ENCODE data around the gene MTA3. TPM values are rescaled to one million over a fixed set of nuclear protein-coding genes. Genes with fewer than 3 reads are reported as not detected.

Gene MTA3
- polyA plus RNA-seq, 1 donor, result 90.6 TPM

DNA sequence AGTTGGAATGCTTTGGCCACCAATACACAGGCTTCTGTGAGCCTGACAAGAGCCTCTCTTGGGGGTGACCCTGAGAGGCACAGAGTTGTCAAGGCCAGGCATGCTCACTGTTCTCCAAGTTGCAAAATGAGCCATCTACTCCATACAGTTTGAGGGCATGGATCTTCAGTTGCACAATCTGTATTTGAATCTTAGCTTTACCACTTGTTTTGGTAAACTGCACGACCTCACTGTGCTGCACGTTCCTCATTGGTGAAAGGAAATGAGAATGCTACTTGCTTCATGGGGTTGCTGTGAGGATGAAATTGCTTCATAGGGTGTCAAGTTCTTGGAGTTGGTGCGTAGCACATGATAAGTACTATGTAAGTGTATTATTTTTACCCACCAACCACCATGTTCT is 235.9 kb downstream of the MTA3 start:
- DNase-seq, result no peak

DNA sequence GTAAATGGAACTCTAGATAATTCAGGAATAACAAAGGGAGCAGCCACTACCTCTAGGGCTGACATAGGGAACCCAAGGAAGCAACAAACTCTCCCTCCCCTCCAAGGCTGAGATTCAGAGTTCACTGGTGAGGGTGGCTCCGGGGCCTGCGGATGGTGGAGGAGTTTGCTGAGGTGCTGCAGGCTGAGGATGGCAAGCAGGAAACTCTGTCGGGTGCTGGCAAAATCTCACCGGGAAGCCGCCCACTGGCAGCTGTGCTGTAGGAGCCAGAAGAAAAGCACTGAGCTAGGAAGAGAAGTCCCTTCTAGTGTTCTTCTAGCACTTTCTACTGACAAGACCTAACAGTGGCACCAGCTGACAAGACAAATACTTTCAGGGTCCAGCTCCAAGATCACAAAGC is 236.5 kb downstream of the MTA3 start:
- DNase-seq, result no peak

Other genes with a start within 250 kb of the MTA3 start
- 183 TPM for gene COX7A2L, start 207.4 kb upstream of the MTA3 start, polyA plus RNA-seq (ENCODE audit: insufficient read length)
- gene KCNG3, start 74.7 kb upstream of the MTA3 start, polyA plus RNA-seq (ENCODE audit: insufficient read length), result 1.1 TPM
- 12.0 TPM for gene OXER1, start 195.5 kb downstream of the MTA3 start, polyA plus RNA-seq (ENCODE audit: insufficient read length)
- 38.9 TPM for gene HAAO, start 224.0 kb downstream of the MTA3 start, polyA plus RNA-seq (ENCODE audit: insufficient read length)